GM19452 (cell line): ENCODE results near the gene MFGE8.

Experiments used
- ATAC-seq: cut with Tn5 transposase; IDR thresholded peaks from one replicate; pipeline ENCODE4 v1.9.1; 2021; ENCODE audit not compliant: unreplicated experiment

Gene MFGE8

DNA sequence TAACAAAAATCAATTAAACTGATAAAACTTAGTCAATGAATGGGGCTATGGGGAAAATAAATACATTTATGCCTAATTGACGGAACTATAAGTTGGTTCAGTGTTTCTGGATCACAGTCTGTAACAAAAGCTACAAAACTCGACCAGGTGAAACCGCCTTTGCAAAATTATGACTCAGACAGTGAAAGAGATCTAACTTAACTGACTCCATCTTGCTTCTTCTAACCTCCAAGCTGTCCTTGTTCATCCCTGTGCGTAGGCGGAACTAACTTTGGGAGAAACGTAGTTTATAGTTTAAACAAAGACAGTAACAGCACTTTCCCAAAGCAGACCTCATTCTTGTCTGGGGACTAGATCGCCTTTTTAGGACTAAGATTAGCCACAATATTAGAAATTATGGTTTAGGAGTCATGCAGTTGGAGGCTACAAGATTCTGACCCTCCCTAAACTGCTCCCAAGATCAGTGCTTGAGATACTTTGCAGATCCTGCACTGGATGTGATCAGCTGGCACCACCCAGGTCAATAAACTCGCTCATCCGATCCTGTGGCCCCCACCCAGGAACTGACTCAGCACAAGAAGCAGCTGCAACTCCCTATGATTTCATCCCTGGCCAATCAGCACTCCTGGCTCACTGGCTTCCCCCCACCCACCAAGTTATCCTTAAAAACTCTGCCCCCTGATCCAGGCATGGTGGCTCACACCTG lies 7.2 kb upstream of the MFGE8 start:
- ATAC-seq: no peak

DNA sequence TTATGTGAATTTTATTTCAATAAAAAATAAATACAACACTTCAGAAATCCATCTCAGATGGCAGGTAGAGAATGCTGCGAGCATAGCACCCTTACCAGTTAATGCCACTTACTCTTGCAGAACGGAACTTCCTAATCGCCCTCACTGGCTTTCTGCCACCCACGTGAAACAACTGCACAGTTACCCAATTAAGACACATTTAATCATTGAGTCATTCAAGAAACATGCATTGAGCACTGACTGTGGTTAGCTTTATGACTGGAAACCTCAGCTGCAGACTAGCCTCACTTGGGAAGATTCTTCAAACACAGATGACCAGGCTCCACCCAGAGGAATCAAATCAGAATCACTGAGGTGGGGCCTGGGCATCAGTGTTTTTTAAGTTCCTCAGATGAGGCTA lies 5.6 kb upstream of the MFGE8 start:
- peak; percentile 71 for ATAC-seq

DNA sequence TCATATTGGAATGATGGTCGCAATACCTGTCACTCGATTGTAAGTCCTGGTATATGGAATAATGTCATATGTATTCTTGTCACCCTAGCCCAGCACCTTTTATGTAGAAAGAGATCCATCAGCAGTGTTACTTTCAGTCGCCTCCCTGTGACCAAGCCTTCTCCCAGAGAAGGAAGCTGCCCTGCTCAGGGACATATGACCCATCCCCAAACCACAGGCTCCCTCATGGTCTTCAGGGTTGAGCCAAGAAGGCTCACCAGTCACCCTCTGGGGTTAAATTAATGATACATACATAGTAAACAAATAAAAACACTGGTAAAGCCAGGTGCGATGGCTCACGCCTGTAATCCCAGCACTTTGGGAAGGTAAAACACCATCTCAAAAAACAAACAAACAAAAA lies 4.6 kb upstream of the MFGE8 start:
- no peak for ATAC-seq

DNA sequence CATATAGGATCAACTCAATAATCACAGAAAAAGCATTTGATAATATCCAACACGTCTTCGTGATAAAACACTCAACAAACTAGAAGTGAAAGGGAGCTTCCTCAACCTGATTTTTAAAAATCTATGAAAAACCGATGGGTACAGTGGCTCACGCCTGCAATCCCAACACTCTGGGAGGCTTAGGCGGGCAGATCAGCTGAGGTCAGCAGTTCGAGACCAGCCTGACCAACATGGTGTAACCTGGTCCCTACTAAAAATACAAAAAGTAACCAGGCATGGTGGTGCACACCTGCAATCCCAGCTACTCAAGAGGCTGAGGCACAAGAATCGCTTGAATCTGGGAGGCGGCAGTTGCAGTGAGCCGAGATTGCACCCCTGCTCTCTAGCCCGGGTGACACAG lies 2.2 kb upstream of the MFGE8 start:
- no peak for ATAC-seq

DNA sequence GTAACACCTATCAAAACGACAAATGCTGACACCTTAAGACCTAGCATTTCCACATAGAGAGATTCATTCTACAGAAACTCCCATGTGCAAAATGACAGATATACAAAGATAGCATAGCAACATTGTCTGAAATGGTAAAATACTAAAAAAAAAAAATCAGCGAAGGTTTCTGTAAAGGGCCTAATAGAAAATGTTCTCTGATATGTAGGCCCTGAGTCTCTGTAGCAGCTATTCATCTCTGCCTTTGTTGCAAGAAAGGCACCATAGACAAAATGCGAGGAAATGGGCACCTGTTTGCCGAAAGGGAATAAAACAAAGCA lies 631 bp upstream of the MFGE8 start:
- no peak for ATAC-seq

DNA sequence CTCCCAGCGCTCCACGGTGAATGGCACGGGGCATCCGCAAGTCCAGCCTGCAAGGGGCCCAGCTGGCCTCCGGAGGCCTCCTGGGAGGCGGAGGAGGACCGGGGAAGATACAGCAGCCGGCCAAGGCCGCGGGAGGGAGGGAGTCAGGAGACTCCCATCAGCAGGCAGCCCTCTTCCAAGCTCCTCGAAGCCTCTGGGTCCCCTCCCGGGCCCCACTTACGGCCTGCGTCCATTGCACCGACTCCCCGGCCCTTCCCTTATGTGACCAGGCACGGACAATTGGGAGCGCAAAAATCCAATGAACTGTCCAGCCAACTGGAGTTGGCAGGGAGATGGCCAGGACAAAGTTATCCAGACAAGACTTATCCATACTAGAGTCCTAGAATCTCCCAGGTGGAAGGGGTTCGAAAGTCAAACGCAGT lies 668 bp downstream of the MFGE8 start:
- no peak for ATAC-seq

DNA sequence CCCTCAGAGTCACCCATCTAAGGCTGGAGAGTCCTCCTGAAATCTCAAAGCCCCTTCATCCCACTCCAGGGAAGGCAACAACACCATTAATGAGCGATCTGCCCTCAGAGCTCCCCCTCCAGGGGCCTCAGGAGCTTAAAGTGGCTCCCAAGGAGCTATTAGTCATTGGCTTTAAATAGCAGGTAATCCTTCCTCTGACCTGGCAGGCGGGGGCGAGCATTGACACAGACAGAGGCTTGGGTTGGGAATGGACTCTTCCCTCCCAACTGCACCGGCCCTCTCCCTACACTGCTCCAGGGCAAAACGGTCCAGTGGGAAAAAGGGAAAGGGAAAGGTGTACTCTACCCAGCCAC lies 1.4 kb downstream of the MFGE8 start:
- no peak for ATAC-seq

DNA sequence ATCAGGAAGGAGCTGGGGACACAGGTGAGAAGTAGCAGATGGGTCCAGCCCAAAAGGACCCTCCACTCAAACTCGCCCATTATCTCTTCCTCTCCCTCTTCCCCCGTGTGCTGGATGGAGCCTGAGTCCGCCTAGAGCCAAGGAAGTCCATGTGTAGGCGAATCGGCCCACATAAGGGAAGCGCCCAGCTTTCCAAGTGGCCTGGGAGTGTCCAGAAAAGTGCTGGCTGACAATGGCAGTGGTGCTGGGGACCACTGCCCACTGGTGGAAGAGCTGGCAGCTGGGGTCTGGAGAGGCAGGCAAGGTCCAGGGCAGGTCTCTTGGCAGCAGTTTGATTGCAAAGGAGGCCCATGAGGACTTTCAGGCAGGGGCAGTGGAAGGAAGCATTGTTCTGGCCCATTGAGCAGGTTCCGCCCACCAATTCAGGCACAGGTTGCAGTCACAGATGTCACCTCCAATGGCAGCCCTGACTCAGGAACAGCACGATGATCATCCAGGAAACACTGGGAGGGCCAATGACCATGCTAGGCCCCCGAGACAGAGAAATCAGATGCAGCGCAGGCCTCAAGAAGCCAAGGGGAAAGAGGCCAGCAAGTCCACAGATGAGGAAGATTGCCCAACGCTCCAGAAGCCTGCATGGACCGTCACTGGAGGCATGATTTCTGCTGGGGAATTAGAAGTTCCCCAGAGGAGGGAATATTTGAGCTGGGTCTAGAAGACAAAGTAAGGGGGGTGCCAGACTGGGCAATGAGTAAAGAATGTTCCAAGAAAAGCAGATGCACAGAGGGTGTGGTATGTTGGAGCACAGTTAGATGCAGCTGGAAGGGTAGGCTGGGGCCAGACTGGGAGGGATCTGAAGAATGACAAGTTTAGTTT lies 3.0 kb downstream of the MFGE8 start:
- no peak for ATAC-seq

DNA sequence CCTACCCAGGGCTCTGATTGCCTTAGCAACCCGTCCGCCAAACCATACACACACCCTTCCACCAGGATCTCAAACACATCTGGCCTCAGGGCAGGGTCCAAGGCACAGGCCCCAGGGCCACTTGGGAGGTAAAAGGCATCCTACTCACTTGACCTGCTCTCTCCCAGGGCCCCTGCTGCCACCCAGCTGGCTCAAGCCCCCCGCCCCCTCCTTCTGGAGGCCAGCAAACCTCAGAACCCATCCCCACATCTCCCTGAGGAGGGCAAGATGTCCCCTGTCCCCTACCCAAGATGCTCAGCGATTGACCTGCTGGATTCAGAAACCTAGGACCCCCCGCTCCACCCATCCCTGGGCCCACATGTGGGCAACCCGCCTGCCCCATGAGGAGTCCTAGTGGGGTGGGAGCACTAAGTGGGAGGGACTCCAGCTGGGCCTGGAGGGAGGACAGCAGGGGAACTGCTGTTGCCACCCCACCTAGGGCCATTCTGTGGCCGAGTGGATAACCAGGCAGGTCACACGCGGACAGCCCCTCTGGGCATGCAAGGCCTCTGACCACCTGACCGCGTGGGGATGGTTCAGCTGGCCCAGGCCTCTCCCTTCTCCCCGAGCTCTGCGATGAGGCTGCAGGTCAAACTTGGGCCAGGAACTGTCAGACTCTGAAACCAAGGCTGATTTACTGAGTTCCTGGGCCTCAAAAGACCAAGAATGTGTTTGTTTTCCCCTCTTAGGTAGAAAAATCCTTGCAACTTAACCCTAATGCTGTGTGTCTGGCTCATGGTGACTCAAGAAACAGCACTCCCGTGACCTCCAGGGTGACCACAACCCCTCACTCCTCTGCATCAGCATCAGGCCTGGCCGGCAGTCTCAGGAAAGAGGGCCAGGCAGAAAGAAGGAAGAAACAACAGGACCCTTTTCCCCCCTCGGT lies 4.2 kb downstream of the MFGE8 start:
- ATAC-seq: no peak

DNA sequence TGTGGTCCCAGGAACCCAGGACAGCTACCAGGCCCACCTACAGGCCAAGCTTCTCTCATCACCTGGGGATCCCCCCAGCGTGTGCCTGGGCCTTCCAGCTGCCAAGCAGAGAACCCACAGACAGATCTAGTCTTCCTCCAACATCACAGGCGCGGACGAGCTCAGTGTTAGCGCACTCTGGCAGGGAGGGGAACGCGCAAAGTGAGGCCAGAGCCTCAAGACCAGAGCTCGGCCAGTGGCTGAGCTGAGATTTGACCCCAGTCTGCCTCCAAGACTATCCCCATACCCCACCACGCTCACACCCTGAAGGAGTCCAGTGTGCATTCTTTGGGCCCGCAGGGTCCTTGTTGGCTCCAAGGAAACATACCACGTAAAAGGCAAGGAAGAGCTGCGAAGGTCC lies 5.1 kb downstream of the MFGE8 start:
- no peak for ATAC-seq

DNA sequence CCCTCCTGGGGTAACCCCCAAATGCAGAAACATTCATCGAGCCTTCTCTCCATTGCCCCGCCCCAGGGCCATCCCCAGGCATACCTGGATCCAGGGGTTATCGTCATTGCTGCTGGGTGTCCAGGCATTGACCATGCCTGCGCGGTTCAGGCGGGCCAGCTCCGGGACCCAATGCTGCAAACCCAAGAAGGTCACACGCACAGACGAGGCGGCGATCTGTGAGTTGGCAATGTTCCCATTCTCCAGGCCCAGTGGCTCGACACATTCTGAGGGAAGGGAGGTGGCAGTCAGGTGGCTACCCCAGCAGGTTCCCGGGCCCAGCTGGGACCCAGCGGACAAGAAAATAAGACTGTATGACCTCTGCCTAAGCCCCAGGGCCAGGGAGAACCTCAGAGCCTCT lies 6.1 kb downstream of the MFGE8 start:
- ATAC-seq: no peak

DNA sequence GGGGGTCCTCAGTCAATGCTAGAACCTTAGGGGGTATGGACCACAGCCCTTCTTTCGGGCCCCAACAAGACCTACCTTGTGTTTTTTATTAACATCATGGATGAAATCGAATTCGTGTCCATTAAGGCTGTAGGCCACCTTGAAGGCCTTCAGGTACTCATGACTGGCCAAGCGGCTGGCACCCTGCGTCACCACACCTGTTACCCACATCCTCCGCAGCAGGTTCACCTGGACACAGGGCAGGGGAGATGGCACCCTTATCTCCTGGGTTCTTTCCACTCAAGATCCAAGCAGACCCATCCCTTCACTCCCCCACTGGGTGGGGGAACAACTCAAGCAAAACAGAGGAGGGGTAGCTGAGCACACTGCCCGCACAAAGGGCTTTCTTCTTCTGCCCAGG lies 6.6 kb downstream of the MFGE8 start:
- no peak for ATAC-seq

DNA sequence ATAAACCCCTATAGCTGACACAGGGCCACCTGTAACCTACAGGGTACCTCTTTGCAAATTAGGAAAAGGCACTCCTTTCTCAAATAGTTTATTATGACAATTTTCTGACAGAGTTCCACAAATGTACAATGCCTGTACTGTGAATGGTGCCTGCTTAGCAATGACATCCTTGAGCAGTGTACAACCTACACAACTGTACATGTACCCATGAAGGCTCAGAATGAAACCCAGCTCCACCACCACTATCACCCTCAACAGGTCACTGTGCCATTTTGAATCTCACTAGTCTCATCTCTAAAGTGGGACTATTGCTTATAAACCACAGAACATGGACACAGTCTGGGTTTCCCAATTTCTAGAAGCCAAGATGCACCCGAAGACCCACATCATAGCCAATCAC lies 7.0 kb downstream of the MFGE8 start:
- ATAC-seq: no peak

DNA sequence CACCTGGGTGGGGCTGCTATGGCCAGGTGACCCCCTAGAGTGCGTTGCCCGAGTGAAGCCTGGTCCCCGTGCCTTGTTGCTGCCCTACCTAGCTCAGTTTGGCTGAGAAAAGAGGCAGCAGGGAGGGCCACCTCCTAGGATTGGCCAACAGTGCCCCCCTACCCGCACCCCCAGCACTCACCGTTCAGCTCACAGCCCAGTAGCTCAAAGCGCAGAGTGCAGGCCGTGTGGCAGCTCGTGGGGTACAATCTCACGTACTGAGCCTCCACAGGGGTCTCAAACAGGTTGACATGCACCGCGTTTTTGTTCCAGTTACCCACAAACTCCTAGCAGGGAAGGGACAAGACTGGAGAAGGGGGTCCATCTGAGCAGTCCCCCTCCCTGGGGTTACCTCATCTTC lies 7.6 kb downstream of the MFGE8 start:
- no peak for ATAC-seq

DNA sequence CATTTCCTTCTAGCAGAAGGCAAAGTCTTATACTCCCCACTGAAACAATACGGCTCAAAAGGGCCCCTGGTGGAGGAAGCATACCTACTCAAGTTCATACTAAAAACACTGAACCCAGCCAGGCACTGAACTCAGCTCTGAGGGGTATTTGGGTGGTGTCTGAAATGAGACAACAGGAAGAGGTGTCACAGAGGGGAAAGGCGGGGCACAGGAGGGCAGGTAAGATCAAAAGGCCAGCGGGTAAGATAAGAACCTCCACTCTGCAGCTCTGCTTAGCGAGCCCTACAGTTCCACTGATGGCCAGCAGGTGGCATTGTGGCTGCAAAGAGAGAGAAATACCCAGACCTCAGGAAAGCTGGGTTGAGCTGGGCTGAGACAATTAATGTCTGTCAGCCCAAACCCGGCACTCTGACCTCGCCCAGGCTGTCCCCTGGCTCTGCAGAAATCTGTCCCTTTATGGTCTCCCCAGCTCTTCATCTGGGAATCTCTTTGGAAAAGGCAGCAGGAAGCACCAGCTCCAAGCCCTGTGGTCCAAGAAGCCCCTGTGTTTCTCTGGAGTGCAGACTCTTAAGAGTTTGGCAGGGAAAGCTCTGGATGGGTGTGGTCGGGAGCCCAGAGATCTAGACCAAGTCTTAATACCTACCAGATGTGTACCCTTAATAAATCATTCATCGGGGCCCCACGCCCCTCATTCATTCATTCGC lies 8.4 kb downstream of the MFGE8 start:
- ATAC-seq: no peak

DNA sequence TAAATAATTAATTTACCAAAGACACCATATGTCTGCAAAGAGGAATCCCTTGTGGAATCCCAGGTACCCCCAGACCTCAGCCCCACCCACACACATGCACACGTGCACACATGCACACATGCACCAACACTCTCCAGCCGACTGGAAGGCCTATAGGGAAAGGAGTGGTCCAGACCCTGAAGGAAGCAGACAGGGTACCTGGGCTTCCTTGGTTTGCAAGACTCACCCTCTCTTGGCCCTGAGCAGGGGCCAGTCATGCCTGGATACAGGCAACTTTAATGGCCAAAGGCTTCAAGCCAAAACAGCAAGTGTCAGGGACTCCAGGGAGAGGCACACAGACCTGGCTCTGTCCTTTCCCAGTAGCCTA lies 8.9 kb downstream of the MFGE8 start:
- no peak for ATAC-seq

DNA sequence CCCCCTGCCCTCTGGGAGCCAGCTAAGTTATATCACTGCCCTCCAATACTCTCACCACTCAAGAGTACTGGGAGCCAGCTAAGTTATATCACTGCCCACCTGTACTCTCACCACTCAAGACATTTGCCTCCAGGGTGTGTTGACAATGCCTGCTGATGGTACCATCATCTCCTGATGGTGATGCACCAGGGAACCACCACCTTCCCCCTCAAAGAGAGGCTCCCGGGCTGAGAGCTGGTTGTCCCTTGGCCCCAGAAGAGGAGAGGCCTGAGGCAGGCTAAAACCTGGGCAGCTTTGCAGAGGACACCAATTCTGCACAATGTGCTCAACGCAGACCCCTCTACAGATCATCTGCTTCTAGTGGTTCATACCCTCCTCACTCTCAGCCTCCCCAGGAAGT lies 10.3 kb downstream of the MFGE8 start:
- no peak for ATAC-seq

DNA sequence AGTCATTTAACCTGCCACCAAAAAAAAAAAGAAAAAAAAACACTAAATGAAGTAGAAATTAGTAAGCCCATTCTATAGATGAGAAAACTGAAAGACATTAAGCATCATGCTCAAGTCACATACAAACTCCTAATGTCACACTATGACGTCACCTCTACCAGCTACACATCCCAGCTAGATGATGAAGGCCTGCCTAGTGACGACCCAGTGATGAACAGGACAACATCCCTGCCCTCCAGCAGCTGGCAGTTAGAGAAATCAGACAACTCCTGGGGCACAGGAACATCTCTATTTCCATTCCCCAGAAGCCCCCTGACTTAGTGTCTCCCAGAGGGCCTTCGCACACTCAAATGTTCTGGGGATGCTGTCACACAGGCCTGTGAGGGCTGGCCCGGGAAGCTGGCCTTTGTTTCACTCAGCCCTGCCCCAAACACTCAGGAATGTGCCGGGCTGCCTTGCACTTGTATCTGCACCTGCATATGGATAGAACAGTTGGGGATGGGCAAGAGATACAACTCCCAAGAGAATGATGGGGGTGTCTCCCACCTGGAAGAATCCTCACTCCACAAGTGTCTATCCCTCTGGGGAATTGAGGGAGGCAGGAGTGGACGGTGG lies 10.9 kb downstream of the MFGE8 start:
- no peak for ATAC-seq

DNA sequence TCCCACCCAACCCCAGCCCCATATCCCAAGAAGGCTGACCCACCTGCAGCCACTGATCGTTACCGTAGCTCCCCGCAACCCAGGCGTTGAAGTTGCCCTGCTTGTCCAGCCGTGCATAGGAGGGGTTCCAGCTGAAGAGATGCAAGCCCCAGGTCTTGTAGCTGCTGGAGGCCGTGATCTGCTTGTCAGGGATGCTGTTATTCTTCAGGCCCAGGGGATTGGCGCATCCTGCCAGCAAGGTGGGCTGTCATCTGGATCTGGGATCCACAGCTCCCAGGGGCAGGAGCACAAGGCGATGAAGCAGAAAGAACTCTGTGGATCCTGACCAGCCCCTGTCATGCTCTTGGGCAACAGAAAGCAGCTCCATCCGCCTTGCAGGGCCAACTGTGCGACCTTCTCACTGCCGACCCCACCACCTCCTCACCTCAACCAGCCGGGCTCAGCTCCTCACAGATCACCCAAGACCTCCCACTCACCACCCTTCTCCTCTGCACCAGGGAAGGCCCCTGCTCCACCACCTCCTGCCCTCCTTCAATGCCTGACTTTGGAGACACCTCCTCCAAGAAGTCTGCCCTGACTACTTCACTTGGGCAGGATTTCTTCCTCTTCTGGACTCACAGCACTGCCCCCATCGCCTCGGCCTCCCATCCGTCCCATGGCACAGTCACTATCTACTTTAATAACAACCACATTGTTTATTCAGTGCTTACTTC lies 11.5 kb downstream of the MFGE8 start:
- ATAC-seq: no peak

DNA sequence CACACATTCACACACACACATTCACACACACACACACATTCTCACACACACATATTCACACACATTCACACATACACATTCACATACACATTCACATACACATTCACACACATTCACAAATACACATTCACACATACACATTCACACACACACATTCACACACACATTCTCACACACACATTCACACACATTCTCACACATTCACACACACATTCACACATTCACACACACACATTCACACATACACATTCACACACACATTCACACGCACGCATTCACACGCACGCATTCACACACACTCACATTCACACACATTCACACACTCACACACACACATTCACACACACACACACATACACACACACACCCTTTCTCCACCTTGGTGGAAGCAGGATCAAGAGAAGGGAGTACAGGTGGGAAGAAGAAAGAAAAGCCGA lies 12.2 kb downstream of the MFGE8 start:
- no peak for ATAC-seq
